Endothelial cell (in vitro differentiated cells): Measurements from ENCODE around the gene SLC6A13. TPM values are rescaled to one million over a fixed set of nuclear protein-coding genes. Genes with fewer than 3 reads are reported as not detected.

Experiments used
- DNase-seq: peaks from one replicate; pipeline ENCODE4 v3.0.0; 2021; ENCODE audit warnings: low spot score
- H3K27ac Mint-ChIP-seq: one replicate; pipeline ENCODE4 v1.8.0; 2021; ENCODE audit warnings: mixed read lengths, inconsistent platforms; ENCODE audit not compliant: unreplicated experiment
- H3K27me3 Mint-ChIP-seq: one replicate; pipeline ENCODE4 v1.8.0; 2021; ENCODE audit warnings: mild to moderate bottlenecking, moderate library complexity, mixed read lengths, inconsistent platforms; ENCODE audit not compliant: unreplicated experiment
- H3K36me3 Mint-ChIP-seq: one replicate; pipeline ENCODE4 v1.8.0; 2021; ENCODE audit warnings: mild to moderate bottlenecking, low read depth, mixed read lengths, inconsistent platforms; ENCODE audit not compliant: unreplicated experiment
- H3K4me1 Mint-ChIP-seq: one replicate; pipeline ENCODE4 v1.8.0; 2021; ENCODE audit warnings: mild to moderate bottlenecking, mixed read lengths, inconsistent platforms; ENCODE audit not compliant: unreplicated experiment
- H3K4me3 Mint-ChIP-seq: one replicate; pipeline ENCODE4 v1.8.0; 2021; ENCODE audit warnings: mild to moderate bottlenecking, mixed read lengths, inconsistent platforms; ENCODE audit not compliant: unreplicated experiment
- H3K9me3 Mint-ChIP-seq: one replicate; pipeline ENCODE4 v1.8.0; 2021; ENCODE audit warnings: mixed read lengths, inconsistent platforms; ENCODE audit not compliant: unreplicated experiment
- CTCF ChIP-seq: fragments of 200-600 bp; sonication (generic); IDR thresholded peaks from one replicate; pipeline ENCODE4 v1.5.0; 2021; ENCODE audit warnings: antibody characterized with exemption; ENCODE audit not compliant: unreplicated experiment
- total RNA-seq: library from RNA; stranded (reverse); fragmentation: NEBNext Ultra II Directional; extraction: Animal tissue kit (Norgen Biotek cat#: 25700); gene quantifications from one replicate; pipeline ENCODE4 v1.2.1, GENCODE V29; 2021; ENCODE audit not compliant: unreplicated experiment

The SLC6A13 gene
- total RNA-seq, 1 donor from 2014 or later: 0.90 TPM

GRCh38 chr12:180445-180844, 82.2 kb downstream of the SLC6A13 start:
- peaks cover 20% of the 10 kb centered on the region for H3K4me1 Mint-ChIP-seq

GRCh38 chr12:179885-180284, 82.8 kb downstream of the SLC6A13 start:
- peaks cover 7% of the 10 kb centered on the region for H3K36me3 Mint-ChIP-seq
- no peak for DNase-seq
- H3K9me3 Mint-ChIP-seq: no peaks in the 10 kb centered on the region
- H3K4me3 Mint-ChIP-seq: no peak overlapping the region
- no peak for TF ChIP-seq CTCF
- no peak overlapping the region for H3K27ac Mint-ChIP-seq
- peaks cover 19% of the 10 kb centered on the region for H3K4me1 Mint-ChIP-seq
- H3K27me3 Mint-ChIP-seq: peaks cover 13% of the 10 kb centered on the region

More at GRCh38 chr12:180445-180844, 82.2 kb downstream of the SLC6A13 start:
- DNase-seq: no peak
- Mint-ChIP-seq H3K27me3 (peaks cover 17% of the 10 kb centered on the region), H3K27ac (no peak overlapping the region), H3K36me3 (peaks cover 8% of the 10 kb centered on the region), H3K4me3 (no peak overlapping the region), H3K9me3 (no peaks in the 10 kb centered on the region)
- no peak for TF ChIP-seq CTCF

GRCh38 chr12:179131-179884, 83.3 kb downstream of the SLC6A13 start:
- no peaks in the 10 kb centered on the region for H3K9me3 Mint-ChIP-seq
- no peak for DNase-seq
- H3K27me3 Mint-ChIP-seq: peaks cover 12% of the 10 kb centered on the region
- peaks cover 17% of the 10 kb centered on the region for H3K4me1 Mint-ChIP-seq
- H3K27ac Mint-ChIP-seq: no peak overlapping the region
- no peak for TF ChIP-seq CTCF
- H3K36me3 Mint-ChIP-seq: peaks cover 4% of the 10 kb centered on the region
- no peak overlapping the region for H3K4me3 Mint-ChIP-seq

GRCh38 chr12:178829-179109, 83.9 kb downstream of the SLC6A13 start:
- no peak for DNase-seq
- no peak for TF ChIP-seq CTCF
- Mint-ChIP-seq H3K4me1 (peaks cover 17% of the 10 kb centered on the region), H3K9me3 (no peaks in the 10 kb centered on the region), H3K4me3 (no peak overlapping the region), H3K36me3 (peaks cover 4% of the 10 kb centered on the region), H3K27ac (no peak overlapping the region), H3K27me3 (peaks cover 12% of the 10 kb centered on the region)

GRCh38 chr12:177980-178828, 84.4 kb downstream of the SLC6A13 start:
- no peak for TF ChIP-seq CTCF
- H3K36me3 Mint-ChIP-seq: peaks cover 4% of the 10 kb centered on the region
- H3K4me1 Mint-ChIP-seq: peaks cover 17% of the 10 kb centered on the region
- peaks cover 14% of the 10 kb centered on the region for H3K27me3 Mint-ChIP-seq
- H3K27ac Mint-ChIP-seq: no peak overlapping the region
- no peaks in the 10 kb centered on the region for H3K9me3 Mint-ChIP-seq
- H3K4me3 Mint-ChIP-seq: no peak overlapping the region
- no peak for DNase-seq
